ENCODE data around the gene TOP3A.

DNA sequence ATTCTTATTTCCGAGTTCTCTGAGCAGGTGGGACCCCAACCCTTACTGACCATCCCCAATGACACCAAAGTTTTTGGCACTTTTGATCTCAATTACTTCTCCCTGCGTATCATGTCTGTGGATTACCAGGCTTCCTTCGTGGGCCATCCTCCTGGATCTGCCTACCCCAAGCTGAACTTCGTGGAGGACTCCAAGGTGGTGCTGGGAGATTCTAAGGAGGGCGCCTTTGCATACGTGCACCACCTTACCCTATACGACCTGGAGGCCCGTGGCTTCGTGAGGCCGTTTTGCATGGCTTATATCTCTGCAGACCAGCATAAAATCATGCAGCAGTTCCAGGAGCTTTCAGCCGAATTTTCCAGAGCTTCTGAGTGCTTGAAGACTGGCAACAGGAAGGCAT, 1.2 kb upstream of the TOP3A start:
- TF ChIP-seq POLR2A (IDR thresholded peaks at IDR 0.05): no peak
- TF ChIP-seq, protein P1, sequence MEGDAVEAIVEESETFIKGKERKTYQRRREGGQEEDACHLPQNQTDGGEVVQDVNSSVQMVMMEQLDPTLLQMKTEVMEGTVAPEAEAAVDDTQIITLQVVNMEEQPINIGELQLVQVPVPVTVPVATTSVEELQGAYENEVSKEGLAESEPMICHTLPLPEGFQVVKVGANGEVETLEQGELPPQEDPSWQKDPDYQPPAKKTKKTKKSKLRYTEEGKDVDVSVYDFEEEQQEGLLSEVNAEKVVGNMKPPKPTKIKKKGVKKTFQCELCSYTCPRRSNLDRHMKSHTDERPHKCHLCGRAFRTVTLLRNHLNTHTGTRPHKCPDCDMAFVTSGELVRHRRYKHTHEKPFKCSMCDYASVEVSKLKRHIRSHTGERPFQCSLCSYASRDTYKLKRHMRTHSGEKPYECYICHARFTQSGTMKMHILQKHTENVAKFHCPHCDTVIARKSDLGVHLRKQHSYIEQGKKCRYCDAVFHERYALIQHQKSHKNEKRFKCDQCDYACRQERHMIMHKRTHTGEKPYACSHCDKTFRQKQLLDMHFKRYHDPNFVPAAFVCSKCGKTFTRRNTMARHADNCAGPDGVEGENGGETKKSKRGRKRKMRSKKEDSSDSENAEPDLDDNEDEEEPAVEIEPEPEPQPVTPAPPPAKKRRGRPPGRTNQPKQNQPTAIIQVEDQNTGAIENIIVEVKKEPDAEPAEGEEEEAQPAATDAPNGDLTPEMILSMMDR (IDR thresholded peaks at IDR 0.05): no peak
- no peak for TF ChIP-seq EP300 (IDR thresholded peaks at IDR 0.05)
